ENCODE data around the gene MYO9A.
"Not testable (repeated sequence)": the region's sequence is repeated elsewhere in the genome, so short reads cannot be mapped to it uniquely, and the experiment has no call there.

MYO9A gene

DNA sequence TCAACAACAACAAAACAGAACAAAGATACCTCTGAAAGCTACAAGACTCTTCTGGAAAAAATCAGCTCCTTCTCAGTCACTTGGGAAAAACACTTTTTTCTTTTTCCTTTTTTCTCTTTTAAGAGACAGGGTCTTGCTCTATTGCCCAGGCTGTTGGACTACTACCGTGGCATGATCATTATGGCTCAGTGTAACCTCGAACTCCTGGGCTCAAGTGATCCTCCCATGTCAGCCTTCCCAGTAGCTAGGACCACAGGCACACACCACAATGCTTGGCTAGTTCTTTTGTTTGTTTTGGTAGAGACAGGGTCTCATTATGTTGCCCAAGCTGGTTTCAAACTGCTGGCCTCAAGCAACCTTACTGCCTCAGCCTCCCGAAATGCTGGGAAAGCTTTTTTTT lies 12.8 kb downstream of the MYO9A start:
- no peak for DNase-seq (ENCODE audit: low read depth, low spot score)
- Histone ChIP-seq H3K9ac (ENCODE audit: insufficient read length, low read depth) (no peak overlapping the region), H3K36me3 (ENCODE audit: insufficient read depth, insufficient read length, low read length) (no peaks in the 10 kb centered on the region), H3K9me3 (ENCODE audit: insufficient read depth, low read length) (no peaks in the 10 kb centered on the region), H3K4me3 (ENCODE audit: insufficient read length, low read depth) (no peak overlapping the region), H3K27me3 (ENCODE audit: insufficient read depth, insufficient read length) (no peaks in the 10 kb centered on the region), H3K4me1 (ENCODE audit: insufficient read depth, insufficient read length) (peaks cover 4% of the 10 kb centered on the region)
- no peak for TF ChIP-seq YY1 (IDR thresholded peaks at IDR 0.05; ENCODE audit: insufficient read depth, insufficient read length)
- no peak for TF ChIP-seq ZNF274 (IDR thresholded peaks at IDR 0.05; ENCODE audit: low read depth, low read length)
- no peak for TF ChIP-seq SUZ12 (IDR thresholded peaks at IDR 0.05; ENCODE audit: extremely low read depth, insufficient read depth, insufficient read length)

DNA sequence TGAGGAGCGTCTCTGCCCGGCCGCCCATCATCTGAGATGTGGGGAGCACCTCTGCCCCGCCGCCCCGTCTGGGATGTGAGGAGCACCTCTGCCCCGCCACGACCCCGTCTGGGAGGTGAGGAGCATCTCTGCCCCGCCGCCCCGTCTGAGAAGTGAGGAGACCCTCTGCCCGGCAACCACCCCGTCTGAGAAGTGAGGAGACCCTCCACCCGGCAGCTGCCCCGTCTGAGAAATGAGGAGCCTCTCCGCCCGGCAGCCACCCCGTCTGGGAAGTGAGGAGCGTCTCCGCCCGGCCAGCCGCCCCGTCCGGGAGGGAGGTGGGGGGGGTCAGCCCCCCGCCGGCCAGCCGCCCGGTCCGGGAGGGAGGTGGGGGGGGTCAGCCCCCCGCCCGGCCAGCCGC lies 17.4 kb downstream of the MYO9A start:
- H3K4me1 ChIP-seq (ENCODE audit: insufficient read depth, insufficient read length); H3K27me3 ChIP-seq (ENCODE audit: insufficient read depth, insufficient read length); H3K9ac ChIP-seq (ENCODE audit: insufficient read length, low read depth); H3K36me3 ChIP-seq (ENCODE audit: insufficient read depth, insufficient read length, low read length); DNase-seq (ENCODE audit: low read depth, low spot score); H3K9me3 ChIP-seq (ENCODE audit: insufficient read depth, low read length); H3K4me3 ChIP-seq (ENCODE audit: insufficient read length, low read depth): not testable (repeated sequence)

DNA sequence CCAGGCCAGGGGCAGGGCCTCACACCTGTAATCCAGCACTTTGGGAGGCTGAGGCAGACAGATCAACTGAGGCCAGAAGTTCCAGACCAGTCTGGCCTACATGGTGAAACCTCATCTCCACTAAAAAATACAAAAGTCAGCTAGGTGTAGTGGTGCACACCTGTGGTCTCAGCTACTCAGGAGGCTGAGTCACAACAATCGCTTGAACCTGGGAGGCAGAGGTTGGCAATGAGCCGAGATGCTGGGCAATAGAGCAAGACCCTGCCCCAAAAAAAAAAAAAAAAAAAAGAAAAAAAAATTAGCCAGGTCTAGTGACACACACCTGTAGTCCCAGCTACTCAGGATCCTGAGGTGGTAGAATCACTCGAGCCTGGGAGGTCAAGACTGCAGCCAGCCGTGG lies 18.8 kb downstream of the MYO9A start:
- no peak overlapping the region for H3K4me3 ChIP-seq (ENCODE audit: insufficient read length, low read depth)
- H3K9me3 ChIP-seq (ENCODE audit: insufficient read depth, low read length) = 0 out of 2 replicates have a peak, but pooled peaks cover 5% of the 10 kb centered on the region
- H3K36me3 ChIP-seq (ENCODE audit: insufficient read depth, insufficient read length, low read length) = no peaks in the 10 kb centered on the region
- TF ChIP-seq SUZ12 (IDR thresholded peaks at IDR 0.05; ENCODE audit: extremely low read depth, insufficient read depth, insufficient read length) = no peak
- TF ChIP-seq ZNF274 (IDR thresholded peaks at IDR 0.05; ENCODE audit: low read depth, low read length) = no peak
- H3K27me3 ChIP-seq (ENCODE audit: insufficient read depth, insufficient read length) = no peaks in the 10 kb centered on the region
- no peak overlapping the region for H3K9ac ChIP-seq (ENCODE audit: insufficient read length, low read depth)
- H3K4me1 ChIP-seq (ENCODE audit: insufficient read depth, insufficient read length) = peaks cover 4% of the 10 kb centered on the region
- DNase-seq (ENCODE audit: low read depth, low spot score) = no peak

DNA sequence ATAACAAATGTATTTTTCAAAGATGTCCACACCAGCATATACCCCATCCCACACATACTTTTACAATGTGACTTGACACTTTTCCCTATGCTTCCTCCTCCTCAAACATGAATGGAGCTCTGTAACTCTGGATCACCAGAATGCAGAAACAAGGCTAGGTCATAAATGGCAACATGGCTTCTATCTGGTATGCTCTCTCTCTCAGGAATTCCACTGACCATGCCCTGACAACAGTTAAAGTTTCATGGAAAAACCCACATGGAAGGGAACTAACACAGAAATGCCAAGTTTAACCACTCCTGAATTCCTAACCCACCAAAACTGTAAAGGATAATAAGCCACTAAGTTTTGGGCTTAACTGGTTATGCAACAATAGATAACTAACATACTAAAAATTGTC lies 19.9 kb downstream of the MYO9A start:
- H3K9me3 ChIP-seq (ENCODE audit: insufficient read depth, low read length) = 0 out of 2 replicates have a peak, but pooled peaks cover 5% of the 10 kb centered on the region
- no peaks in the 10 kb centered on the region for H3K27me3 ChIP-seq (ENCODE audit: insufficient read depth, insufficient read length)
- no peak overlapping the region for H3K9ac ChIP-seq (ENCODE audit: insufficient read length, low read depth)
- H3K36me3 ChIP-seq (ENCODE audit: insufficient read depth, insufficient read length, low read length) = no peaks in the 10 kb centered on the region
- H3K4me1 ChIP-seq (ENCODE audit: insufficient read depth, insufficient read length) = peaks cover under 1% of the 10 kb centered on the region
- no peak for DNase-seq (ENCODE audit: low read depth, low spot score)
- no peak overlapping the region for H3K4me3 ChIP-seq (ENCODE audit: insufficient read length, low read depth)
- TF ChIP-seq SUZ12 (IDR thresholded peaks at IDR 0.05; ENCODE audit: extremely low read depth, insufficient read depth, insufficient read length) (no peak), YY1 (IDR thresholded peaks at IDR 0.05; ENCODE audit: insufficient read depth, insufficient read length) (no peak), ZNF274 (IDR thresholded peaks at IDR 0.05; ENCODE audit: low read depth, low read length) (no peak)

DNA sequence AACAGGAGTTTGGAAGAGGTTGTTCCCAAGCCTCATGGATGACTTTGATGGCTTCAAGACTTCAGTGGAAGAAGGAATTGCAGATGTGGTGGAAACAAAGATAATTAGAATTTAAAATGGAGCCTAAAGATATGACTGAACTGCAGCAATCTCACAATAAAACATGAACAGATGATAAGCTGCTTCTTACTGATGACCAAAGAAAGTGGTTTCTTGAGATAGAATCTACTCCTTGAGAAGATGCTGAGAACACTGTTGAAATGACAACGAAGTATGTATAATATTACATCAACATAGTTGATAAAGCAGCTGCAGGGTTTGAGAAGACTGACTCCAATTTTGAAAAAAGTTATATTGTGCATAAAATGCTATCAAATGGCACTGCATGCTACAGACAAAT lies 21.2 kb downstream of the MYO9A start:
- Histone ChIP-seq H3K9ac (ENCODE audit: insufficient read length, low read depth) (no peak overlapping the region), H3K27me3 (ENCODE audit: insufficient read depth, insufficient read length) (no peaks in the 10 kb centered on the region), H3K9me3 (ENCODE audit: insufficient read depth, low read length) (0 out of 2 replicates have a peak, but pooled peaks cover 5% of the 10 kb centered on the region), H3K4me1 (ENCODE audit: insufficient read depth, insufficient read length) (no peaks in the 10 kb centered on the region), H3K36me3 (ENCODE audit: insufficient read depth, insufficient read length, low read length) (no peaks in the 10 kb centered on the region), H3K4me3 (ENCODE audit: insufficient read length, low read depth) (no peak overlapping the region)
- TF ChIP-seq ZNF274 (IDR thresholded peaks at IDR 0.05; ENCODE audit: low read depth, low read length) (no peak), SUZ12 (IDR thresholded peaks at IDR 0.05; ENCODE audit: extremely low read depth, insufficient read depth, insufficient read length) (no peak), YY1 (IDR thresholded peaks at IDR 0.05; ENCODE audit: insufficient read depth, insufficient read length) (no peak)
- DNase-seq (ENCODE audit: low read depth, low spot score) = no peak

DNA sequence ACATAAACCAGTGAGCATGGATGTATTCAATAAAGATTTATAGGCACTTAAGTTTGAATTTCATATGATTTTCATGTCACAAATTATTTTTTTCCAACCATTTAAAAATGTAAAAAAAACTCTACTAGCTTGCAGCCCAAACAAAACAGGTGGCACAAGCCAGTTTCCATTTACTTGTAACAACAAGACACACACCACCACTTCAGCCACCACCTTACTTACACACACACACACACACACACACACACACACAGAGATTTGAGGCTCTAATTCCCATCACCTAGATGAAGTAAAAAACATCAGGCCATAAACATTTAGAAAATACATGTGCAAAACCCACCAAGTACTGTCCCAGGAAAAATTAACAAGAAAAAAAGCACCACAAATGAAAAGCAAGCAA lies 25.3 kb downstream of the MYO9A start:
- Histone ChIP-seq H3K36me3 (ENCODE audit: insufficient read depth, insufficient read length, low read length) (no peaks in the 10 kb centered on the region), H3K9me3 (ENCODE audit: insufficient read depth, low read length) (0 out of 2 replicates have a peak, but pooled peaks cover 5% of the 10 kb centered on the region), H3K4me1 (ENCODE audit: insufficient read depth, insufficient read length) (no peaks in the 10 kb centered on the region), H3K27me3 (ENCODE audit: insufficient read depth, insufficient read length) (no peaks in the 10 kb centered on the region), H3K4me3 (ENCODE audit: insufficient read length, low read depth) (no peak overlapping the region), H3K9ac (ENCODE audit: insufficient read length, low read depth) (no peak overlapping the region)
- no peak for DNase-seq (ENCODE audit: low read depth, low spot score)
- TF ChIP-seq SUZ12 (IDR thresholded peaks at IDR 0.05; ENCODE audit: extremely low read depth, insufficient read depth, insufficient read length) = no peak

DNA sequence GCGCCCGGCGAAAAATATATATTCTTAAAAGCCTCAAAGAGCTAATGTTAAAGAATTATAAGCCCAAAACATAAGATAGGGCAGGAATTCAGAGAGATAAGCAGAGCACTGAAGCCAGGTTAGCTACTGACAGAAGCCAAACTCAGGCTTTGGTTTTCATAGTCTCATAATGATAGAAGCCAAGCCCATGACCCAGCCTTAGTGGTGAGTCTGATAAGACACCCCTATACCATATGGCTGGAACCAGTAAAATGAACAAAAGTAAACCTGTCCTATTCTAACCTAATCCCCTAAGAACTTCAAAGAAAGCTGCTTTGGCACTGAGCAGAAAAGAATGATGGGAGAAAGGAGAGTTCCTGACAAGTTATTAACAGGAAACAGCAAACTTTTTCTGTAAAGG lies 25.9 kb downstream of the MYO9A start:
- H3K9me3 ChIP-seq (ENCODE audit: insufficient read depth, low read length) = 0 out of 2 replicates have a peak, but pooled peaks cover 5% of the 10 kb centered on the region
- no peaks in the 10 kb centered on the region for H3K36me3 ChIP-seq (ENCODE audit: insufficient read depth, insufficient read length, low read length)
- DNase-seq (ENCODE audit: low read depth, low spot score) = no peak
- no peak overlapping the region for H3K4me3 ChIP-seq (ENCODE audit: insufficient read length, low read depth)
- H3K9ac ChIP-seq (ENCODE audit: insufficient read length, low read depth) = no peak overlapping the region
- no peaks in the 10 kb centered on the region for H3K27me3 ChIP-seq (ENCODE audit: insufficient read depth, insufficient read length)
- TF ChIP-seq ZNF274 (IDR thresholded peaks at IDR 0.05; ENCODE audit: low read depth, low read length) (no peak), SUZ12 (IDR thresholded peaks at IDR 0.05; ENCODE audit: extremely low read depth, insufficient read depth, insufficient read length) (no peak), YY1 (IDR thresholded peaks at IDR 0.05; ENCODE audit: insufficient read depth, insufficient read length) (no peak)
- H3K4me1 ChIP-seq (ENCODE audit: insufficient read depth, insufficient read length) = no peaks in the 10 kb centered on the region

Measured in NT2/D1 (cell line).